Tibial nerve (tissue), 4 donors: ENCODE measurements around the gene WFDC2. TPM values are rescaled to one million over a fixed set of nuclear protein-coding genes. Genes with fewer than 3 reads are reported as not detected.

Experiments
- DNase-seq, 2 donors: peaks; one replicate each; pipeline ENCODE4 v3.0.0-alpha.2; 2019; ENCODE audit warnings: low spot score in 2 of 2
- H3K27ac ChIP-seq, 4 donors: fragments of 200-600 bp; sonication (generic) in 3 of 4; one replicate each; pipeline ENCODE4 v1.5.1; 2017 to 2019; ENCODE audit warnings: mild to moderate bottlenecking in 1 of 4
- H3K27me3 ChIP-seq, 2 donors: fragments of 200-600 bp; sonication (generic) in 1 of 2; one replicate each; pipeline versions ENCODE4 v1.5.1 to v1.6.0; 2017 to 2019
- H3K36me3 ChIP-seq, 3 donors: fragments of 200-600 bp; sonication (generic); one replicate each; pipeline ENCODE4 v1.5.1; 2018 to 2019
- H3K4me1 ChIP-seq, 4 donors: fragments of 200-600 bp; sonication (generic) in 3 of 4; one replicate each; pipeline ENCODE4 v1.5.1; 2017 to 2019
- H3K4me3 ChIP-seq, 4 donors: fragments of 200-600 bp; sonication (generic) in 3 of 4; one replicate each; pipeline ENCODE4 v1.5.1; 2017 to 2019; ENCODE audit warnings: mild to moderate bottlenecking in 1 of 4, moderate library complexity in 1 of 4
- H3K9me3 ChIP-seq, 4 donors: fragments of 200-600 bp; sonication (generic) in 3 of 4; one replicate each; pipeline ENCODE4 v1.5.1; 2017 to 2019
- EP300 ChIP-seq, 2 donors: sonication (generic); formaldehyde crosslinking; IDR thresholded peaks; one replicate each; pipeline ENCODE4 v1.6.1; 2017; ENCODE audit warnings: antibody characterized with exemption in 2 of 2, mild to moderate bottlenecking in 1 of 2
- POLR2A ChIP-seq, 2 donors: fragments of 450-650 bp; IDR thresholded peaks; one replicate each; pipeline ENCODE4 v1.6.1; 2017; ENCODE audit warnings: antibody characterized with exemption in 2 of 2, mild to moderate bottlenecking in 2 of 2, moderate library complexity in 2 of 2
- WGBS, 2 donors: methylation state at CpG; one replicate each; pipeline ENCODE4 v1.1.5; 2018; 5-methylcytosine and 5-hydroxymethylcytosine counted together
- total RNA-seq, 4 donors: library from RNA; depleted of rRNA; stranded (reverse); fragments of >200 nt; gene quantifications; one replicate each; pipeline ENCODE4 v1.1.0, GENCODE V29; 2016
- TF ChIP-seq, protein P1 (sequence below), 5 experiments: fragments of 200-600 bp in 3 of 5; fragments of 450-650 bp in 2 of 5; sonication (generic) in 3 of 5; IDR thresholded peaks; one replicate each; pipeline ENCODE4 v1.5.1; 2016 to 2019; ENCODE audit warnings: antibody characterized with exemption in 5 of 5, mild to moderate bottlenecking in 3 of 5, moderate library complexity in 2 of 5

WFDC2 gene
- total RNA-seq, 4 donors from 2014 or later: 0.84 to 3.5 TPM; not detected in 2

DNA sequence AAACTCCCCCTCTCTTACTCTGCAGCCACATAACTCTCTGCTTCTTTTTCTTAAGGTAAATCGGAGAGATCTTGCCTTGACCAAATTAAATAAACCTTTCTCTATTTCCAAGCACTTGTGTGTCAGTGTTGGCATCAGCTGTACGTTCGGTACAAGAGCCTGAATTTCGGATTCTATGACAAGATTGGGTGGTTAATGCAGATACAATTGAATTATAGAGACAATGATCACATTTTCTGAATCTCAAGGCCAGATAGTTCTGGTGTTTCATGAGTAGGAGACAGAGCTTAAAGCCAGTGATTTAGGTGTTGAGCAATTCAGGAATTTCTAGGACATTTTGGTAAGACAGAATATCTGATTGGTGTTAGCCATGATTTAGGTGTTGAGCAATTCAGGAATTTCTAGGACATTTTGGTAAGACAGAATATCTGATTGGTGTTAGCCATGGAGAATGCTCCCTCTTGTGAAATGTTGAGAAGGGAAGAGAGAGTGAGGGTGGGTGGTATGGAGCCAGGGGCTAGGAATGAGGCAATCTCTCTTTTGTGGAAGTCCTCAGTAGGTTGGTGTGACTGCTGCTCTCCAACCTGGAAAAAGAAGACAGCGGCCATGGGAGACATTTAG lies 40.8 kb downstream of the WFDC2 start:
- 85 to 86% methylated on average over 5 of the region's 5 CpGs for WGBS, 2 donors
- H3K4me1 ChIP-seq: no peaks in the 10 kb centered on the region
- no peak overlapping the region for H3K27ac ChIP-seq
- no peaks in the 10 kb centered on the region for H3K27me3 ChIP-seq
- no peaks in the 10 kb centered on the region for H3K9me3 ChIP-seq
- H3K4me3 ChIP-seq: no peak overlapping the region
- DNase-seq: no peak
- no peaks in the 10 kb centered on the region for H3K36me3 ChIP-seq
- TF ChIP-seq POLR2A (IDR thresholded peaks at IDR 0.05): no peak
- TF ChIP-seq, protein P1, sequence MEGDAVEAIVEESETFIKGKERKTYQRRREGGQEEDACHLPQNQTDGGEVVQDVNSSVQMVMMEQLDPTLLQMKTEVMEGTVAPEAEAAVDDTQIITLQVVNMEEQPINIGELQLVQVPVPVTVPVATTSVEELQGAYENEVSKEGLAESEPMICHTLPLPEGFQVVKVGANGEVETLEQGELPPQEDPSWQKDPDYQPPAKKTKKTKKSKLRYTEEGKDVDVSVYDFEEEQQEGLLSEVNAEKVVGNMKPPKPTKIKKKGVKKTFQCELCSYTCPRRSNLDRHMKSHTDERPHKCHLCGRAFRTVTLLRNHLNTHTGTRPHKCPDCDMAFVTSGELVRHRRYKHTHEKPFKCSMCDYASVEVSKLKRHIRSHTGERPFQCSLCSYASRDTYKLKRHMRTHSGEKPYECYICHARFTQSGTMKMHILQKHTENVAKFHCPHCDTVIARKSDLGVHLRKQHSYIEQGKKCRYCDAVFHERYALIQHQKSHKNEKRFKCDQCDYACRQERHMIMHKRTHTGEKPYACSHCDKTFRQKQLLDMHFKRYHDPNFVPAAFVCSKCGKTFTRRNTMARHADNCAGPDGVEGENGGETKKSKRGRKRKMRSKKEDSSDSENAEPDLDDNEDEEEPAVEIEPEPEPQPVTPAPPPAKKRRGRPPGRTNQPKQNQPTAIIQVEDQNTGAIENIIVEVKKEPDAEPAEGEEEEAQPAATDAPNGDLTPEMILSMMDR (IDR thresholded peaks at IDR 0.05): no peak
- no peak for TF ChIP-seq EP300 (IDR thresholded peaks at IDR 0.05)

GRCh38 chr20:45515147-45515913 lies 45.8 kb downstream of the WFDC2 start, which contains the start of gene SPINT3:
Gene SPINT3, minus strand, starts transcription at chr20:45515622. Its CDS starts 14 bp downstream, at chr20:45515608.
- no peaks in the 10 kb centered on the region for H3K27me3 ChIP-seq
- TF ChIP-seq, protein P1 (IDR thresholded peaks at IDR 0.05): no peak
- TF ChIP-seq POLR2A (IDR thresholded peaks at IDR 0.05): no peak
- TF ChIP-seq EP300 (IDR thresholded peaks at IDR 0.05): no peak
- H3K36me3 ChIP-seq: no peaks in the 10 kb centered on the region
- no peaks in the 10 kb centered on the region for H3K9me3 ChIP-seq
- no peak for DNase-seq
- no peak within 1 kb of the TSS for H3K27ac ChIP-seq
- H3K4me3 ChIP-seq: no peak within 1 kb of the TSS
- no peaks in the 10 kb centered on the region for H3K4me1 ChIP-seq
- WGBS, 2 donors: 65 to 82% methylated on average over 5 of the region's 5 CpGs

DNA sequence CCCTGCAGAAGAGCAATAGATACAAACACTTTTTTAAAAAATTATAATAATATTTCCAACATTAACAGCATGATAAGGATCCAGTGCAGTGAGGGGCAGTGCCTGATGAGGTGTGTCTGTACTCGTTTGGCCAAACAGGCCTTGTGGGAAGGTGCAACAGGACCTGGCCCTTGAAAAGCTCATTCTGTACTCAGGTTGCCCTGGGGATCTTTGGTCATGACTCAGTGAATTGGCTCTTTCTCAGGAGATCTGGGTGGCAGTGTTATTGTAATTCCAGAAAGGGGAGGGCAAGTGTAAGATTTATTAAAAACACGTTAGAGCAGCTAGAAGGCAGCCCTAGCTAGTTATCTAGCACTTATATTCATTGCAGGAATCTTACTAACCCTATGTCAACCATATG lies 48.7 kb downstream of the WFDC2 start:
- 42 to 57% methylated on average over 2 of the region's 2 CpGs for WGBS, 2 donors
- H3K36me3 ChIP-seq: no peaks in the 10 kb centered on the region
- no peak for DNase-seq
- no peak overlapping the region for H3K4me3 ChIP-seq
- H3K9me3 ChIP-seq: no peaks in the 10 kb centered on the region
- TF ChIP-seq EP300 (IDR thresholded peaks at IDR 0.05): no peak
- TF ChIP-seq, protein P1 (IDR thresholded peaks at IDR 0.05): no peak
- TF ChIP-seq POLR2A (IDR thresholded peaks at IDR 0.05): no peak
- no peak overlapping the region for H3K27ac ChIP-seq
- H3K27me3 ChIP-seq: no peaks in the 10 kb centered on the region
- H3K4me1 ChIP-seq: no peaks in the 10 kb centered on the region

- 66 to 86% methylated on average over 1 of the region's 1 CpG for WGBS, 2 donors
- no peak for DNase-seq
- H3K36me3 ChIP-seq: no peaks in the 10 kb centered on the region
- H3K4me1 ChIP-seq: no peaks in the 10 kb centered on the region
- no peak overlapping the region for H3K4me3 ChIP-seq
- no peaks in the 10 kb centered on the region for H3K27me3 ChIP-seq
- no peak overlapping the region for H3K27ac ChIP-seq
- no peaks in the 10 kb centered on the region for H3K9me3 ChIP-seq
- no peak for TF ChIP-seq EP300 (IDR thresholded peaks at IDR 0.05)
- no peak for TF ChIP-seq POLR2A (IDR thresholded peaks at IDR 0.05)
- TF ChIP-seq, protein P1 (IDR thresholded peaks at IDR 0.05): no peak
Observed at GRCh38 chr20:45523821-45524220, 54.3 kb downstream of the WFDC2 start.

GRCh38 chr20:45527294-45527693 lies 57.7 kb downstream of the WFDC2 start:
- TF ChIP-seq POLR2A (IDR thresholded peaks at IDR 0.05): no peak
- no peak for TF ChIP-seq EP300 (IDR thresholded peaks at IDR 0.05)
- TF ChIP-seq, protein P1 (IDR thresholded peaks at IDR 0.05): no peak
- no peak overlapping the region for H3K4me3 ChIP-seq
- H3K4me1 ChIP-seq: no peaks in the 10 kb centered on the region
- no peaks in the 10 kb centered on the region for H3K36me3 ChIP-seq
- H3K27ac ChIP-seq: no peak overlapping the region
- H3K27me3 ChIP-seq: no peaks in the 10 kb centered on the region
- no peaks in the 10 kb centered on the region for H3K9me3 ChIP-seq
- WGBS, 2 donors: 69% methylated on average over 4 of the region's 4 CpGs
- DNase-seq: no peak
